DMS114 treated with DMSO at 0.1 percent for 48 hours (cell line): Measurements from ENCODE around the gene IHH.
A peak's percentile ranks its signal among the peaks of the same experiment; 100 is the strongest.

Experiments
- DNase-seq: peaks from one replicate; lab custom pipeline; 2025; ENCODE audit not compliant: unreplicated experiment; lab: John Stamatoyannopoulos, UW

IHH gene

DNA sequence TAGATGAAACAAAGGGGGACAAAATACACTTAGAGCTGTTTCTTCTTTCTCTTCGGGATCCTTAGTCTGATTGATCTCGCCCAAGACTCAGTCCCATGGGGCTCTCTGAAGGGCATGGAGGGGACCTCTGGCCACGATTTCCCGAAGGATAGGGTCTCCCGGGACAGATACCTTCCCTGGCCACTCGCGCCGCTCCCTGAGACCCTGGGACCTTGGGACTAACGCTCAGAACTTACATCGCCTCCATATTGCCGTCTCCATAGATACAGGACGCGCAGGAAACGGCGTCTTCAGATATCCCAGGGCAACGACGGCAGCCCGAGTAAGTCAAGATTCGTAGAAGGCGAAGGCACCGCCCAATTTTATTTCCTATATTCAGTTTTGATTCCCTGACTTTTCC, 19.5 kb downstream of the IHH start, which contains the start of gene CFAP65:
TSS of gene CFAP65 (minus strand) at position 265 of the 400 bp plus-strand sequence. CDS start 2,468 bp downstream, outside the sequence.
- DNase-seq, result peak; percentile 68

DNA sequence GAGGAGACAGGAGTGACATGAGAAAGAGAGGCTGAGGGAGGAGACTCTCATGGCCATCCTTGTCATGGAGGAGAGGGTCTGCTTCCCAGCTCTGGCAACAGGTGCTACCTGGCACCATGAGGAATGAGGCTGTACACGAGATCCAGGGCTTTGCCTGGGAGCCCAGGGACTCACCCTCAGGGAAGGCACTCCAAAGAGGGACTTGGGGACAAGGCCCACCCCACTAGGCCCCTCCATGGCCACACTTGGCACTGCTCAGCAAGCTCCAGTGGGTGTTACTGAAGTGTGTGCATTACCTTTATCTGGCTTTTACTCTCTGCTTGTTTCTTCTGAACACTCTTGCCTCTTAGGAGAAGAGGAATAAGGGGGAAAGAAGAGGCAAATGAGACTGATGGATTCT, 22.1 kb downstream of the IHH start:
- DNase-seq, result no peak

DNA sequence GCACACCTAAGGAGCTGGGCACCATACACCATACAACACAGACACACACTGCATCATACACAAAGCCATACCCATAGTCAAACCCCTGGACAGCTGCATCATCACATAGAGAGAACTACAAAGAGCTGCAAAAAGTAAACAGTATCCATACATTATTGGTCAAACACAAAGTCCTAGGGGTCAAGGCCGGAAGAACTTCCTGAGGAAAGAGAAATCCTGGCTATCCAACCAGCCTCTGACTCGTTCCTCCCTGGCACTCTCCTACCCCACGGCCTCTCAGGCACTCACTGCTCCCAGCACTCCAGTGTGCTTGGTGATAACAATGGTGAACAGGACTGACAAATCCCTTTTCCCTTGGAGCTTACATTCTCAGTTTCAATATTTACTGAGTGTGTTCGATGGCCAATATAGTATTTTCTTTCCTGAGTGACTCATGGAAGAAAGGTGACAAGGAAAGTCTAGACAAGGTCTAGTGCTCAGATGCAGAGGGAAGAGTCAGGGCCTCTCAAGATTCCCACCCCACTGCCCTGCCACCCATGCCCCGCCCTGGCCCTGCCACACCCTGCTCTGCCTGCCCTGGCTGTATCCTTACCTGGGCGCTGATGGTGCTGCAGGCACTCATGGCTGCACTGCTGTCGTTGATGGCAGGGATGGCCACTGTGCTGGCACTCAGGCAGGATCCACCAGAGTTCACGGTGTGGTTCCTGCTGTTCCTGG, 22.8 kb downstream of the IHH start:
- DNase-seq, result no peak

DNA sequence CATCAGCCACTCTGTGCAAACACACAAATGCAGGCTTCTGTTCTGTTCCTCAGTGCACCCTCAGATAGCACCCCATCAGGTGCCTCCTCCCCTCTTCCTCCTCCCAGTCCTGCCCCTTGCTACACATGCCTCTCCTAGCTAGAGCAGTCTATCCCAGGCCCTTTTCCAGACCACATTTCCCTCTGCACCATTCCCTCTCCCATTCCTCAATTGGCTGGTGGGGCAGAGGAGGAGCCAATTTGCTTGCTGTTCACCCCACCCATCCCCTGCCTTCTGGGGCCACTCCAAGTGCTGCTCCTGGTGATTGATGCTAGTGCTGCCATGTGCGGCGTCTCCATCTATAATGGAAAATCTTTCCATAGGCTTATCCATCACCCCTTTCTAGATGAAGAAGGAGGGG, 24.8 kb downstream of the IHH start:
- no peak for DNase-seq

DNA sequence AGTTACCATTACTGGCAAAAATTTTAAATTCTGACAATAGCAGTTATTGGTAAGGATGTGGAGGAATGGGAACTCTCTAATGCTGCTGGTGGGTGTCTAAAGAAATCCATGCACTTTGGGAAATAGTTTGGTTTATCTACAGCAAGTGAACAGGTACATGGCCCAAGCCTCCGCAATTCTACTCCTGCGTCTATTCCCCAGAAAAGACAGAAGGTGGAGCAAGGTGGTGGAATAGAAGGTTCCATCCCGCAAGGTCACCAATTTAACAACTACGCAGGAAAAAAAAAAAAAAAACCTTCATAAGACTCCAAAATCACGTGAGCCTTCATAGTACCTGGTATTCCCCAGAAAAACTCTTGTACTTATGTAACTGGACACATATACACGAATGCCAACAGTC, 25.9 kb downstream of the IHH start:
- DNase-seq, result no peak

DNA sequence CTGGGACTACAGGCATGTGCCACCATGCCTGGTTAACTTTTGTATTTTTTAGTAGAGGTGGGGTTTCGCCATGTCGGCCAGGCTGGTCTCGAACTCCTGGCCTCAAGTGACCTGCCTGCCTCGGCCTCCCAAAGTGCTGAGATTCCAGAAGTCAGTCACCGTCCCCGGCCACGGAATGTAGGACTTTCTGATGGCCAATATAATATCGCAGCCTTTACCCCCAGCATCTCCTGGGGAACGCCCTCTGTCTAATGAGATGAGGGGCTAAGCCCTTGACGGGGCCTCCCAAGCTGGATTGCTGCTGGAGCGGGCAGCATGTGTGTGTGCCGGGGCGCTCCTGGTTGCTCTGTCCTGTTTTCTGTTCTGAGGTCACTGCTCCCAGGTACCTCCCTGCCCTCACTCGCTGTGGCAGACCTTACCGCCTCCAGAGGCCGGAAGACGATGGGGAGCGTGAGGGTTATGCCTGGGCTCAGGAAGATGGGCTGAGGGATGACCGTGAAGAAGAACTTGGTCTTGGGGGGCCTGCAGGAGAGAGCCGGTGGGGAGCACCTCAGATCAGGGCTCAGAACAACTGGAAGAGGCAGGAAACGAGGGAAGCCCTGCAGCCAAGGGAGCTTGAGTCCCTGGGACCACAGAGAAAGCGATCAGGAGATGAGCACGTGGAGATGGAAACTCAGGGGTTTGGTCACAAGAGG, 28.5 kb downstream of the IHH start:
- DNase-seq, result no peak

DNA sequence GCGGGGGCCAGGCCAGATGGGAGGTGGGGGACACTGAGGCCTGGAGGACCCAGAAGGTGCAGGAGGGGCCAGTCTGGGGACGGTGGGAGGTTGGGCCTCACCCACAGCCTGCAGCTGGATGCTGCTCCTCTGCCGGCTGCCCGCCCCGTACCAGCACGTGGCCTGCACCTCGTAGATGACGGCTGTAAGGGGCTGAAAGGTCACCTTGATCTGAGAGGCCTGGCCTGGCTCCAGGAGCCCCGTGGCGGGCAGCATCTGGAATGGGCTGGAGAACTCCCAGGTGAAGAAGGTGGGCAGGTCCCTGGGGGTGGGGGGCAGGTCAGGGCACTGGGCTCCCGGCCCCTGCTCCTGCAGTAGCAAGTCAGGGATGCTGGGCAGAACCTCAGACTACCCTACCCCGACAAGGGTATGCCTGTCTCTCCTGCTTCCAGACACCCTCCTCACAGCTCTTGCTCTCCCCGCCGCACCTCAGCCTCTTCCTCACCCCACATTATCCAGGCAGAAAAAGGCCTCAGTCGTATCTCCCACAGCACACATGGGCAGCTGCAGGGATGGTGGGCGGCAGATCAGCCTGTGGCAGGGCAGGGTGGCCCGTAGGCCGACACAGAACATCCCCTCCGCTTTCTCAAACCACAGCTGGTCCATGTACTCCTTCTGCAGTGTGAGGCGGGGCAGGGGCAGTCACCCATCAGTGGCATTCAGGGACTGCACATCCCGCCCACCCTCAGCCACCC, 29.5 kb downstream of the IHH start:
- DNase-seq, result no peak

DNA sequence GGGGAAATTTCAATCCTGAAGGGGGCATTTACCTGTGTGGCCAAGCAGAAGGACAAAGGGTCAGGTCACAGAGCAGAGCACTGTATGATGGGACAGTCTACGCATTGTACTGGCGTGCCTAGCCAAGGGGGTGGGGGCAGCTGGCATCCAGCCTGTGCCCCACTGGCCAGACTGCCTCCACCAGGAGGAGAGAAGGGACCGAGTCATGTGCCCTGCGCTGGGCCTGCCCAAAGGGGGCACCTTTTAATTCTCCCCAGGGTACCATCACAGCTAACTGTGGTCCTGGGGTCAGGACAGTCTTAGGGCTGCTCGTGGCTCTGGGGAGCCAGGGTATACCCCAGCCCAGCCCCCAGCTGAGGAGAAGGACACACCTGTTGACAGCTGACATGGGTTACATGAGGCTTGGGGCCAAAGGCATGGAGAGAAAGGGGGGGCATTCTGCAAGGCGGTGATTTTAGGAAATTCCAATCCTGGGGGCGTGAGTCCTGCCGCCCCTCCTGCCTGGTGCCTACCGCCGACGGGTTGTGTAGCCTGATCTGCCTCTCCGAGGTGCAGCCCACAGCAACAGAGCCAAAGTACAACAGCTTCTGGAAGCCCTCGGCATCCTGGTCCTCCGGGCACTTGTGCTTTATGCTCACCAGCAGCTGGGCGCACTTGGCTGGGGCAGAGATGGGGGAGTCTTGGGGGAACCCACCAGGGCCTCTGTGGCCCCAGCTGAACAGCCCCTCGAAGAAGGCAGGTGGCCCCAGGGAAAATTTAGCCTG, 30.4 kb downstream of the IHH start:
- no peak for DNase-seq

DNA sequence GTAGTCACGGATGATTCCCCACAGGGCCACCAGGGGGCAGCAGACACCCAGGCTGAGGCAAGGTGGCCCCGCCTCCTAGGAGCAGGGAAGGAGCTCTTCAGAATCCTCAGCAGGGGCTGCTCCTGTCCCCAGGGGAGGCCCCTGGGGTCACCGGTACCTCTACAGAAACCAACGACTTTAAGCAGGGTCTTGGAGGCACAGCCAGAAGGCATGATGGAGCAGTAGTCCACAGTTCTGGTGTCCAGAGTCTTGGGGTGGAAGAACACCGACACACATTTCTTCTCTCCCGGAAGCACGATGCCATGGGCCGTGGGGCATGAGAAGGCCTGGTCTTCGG, 30.9 kb downstream of the IHH start:
- DNase-seq, result peak; percentile 53

DNA sequence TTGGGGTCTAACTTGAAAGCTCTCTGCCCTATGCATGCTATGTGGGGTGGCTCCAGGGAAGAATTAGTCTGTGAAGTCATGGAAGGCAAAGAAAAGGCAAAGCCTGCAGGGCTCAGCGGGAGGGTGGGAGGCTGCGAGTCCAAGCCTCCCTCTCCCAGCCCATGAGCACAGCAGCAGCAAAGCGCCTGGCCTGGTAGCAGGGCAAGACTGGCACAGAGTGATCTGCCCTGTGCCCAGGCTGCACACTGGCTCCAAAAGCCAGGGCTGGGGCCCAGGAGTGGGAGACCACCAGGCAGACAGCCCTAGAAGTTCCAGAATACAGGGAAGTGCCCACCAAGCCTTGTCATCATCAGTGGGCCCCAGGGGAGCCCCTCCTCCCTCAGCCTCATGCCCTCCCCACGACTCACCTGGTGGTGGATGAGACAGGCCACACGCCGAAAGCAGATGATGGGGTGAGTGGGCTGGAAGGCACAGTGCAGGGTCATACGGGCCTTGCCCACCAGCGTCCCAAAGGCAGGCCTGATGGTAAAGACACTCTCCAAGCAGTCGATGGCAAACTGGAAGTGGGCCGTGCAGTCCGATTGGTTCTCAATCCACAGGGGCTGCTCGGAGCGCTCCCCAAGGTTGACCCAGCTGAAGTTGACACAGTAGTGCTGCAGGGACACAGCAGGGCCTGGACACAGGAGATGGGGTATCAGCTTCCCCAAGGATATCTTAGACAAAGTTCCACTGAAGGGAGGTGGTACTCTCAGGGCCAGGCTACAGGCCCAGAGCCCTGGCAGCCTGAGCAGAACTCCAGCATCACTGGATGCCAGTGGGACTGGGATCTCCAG, 31.5 kb downstream of the IHH start:
- no peak for DNase-seq

DNA sequence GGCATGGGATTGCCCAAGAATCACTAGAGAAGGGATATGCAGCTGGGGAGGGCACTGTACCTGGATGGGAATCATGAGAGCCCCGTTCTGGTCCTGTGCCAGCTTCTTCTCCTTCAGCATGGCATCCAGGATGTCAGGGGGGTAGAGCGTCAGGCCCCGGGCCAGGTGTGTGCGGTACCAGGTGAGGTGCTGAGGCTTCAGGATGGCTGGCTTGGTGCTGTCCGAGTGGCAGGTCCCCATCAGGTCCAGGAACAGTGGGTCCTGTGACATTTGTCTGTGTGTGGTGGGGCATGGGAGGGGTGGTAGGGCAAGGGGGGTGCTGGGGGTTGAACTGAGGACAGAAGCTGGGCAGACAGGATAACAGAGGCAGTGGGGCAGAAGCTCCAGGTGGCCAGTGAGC, 32.6 kb downstream of the IHH start:
- DNase-seq, result no peak

DNA sequence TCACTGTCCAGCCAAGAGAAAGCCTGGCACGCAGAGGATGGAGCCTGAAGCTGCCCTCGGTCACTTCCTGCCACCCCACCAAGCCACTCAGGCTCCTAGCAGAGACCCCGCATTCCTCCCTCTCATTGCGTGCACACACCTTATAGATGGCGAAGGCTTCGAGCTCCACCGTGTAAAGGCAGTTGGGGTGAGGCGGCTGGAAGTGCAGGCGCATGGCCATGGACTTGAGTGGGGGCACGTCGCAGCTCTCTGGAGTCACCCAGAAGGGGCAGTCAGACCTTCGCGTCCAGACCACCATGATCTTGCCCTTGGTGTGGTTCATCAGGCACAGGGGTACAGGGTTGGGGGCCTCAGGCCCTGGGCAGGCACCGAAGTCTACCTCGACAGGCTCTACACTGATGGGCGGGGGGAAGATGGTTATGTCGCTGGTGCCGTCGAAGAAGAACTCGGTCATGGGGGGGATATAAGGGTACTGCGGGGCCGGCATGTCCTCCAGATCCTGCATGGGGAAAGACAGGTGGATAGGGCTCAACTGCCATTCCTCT, 33.1 kb downstream of the IHH start:
- no peak for DNase-seq

DNA sequence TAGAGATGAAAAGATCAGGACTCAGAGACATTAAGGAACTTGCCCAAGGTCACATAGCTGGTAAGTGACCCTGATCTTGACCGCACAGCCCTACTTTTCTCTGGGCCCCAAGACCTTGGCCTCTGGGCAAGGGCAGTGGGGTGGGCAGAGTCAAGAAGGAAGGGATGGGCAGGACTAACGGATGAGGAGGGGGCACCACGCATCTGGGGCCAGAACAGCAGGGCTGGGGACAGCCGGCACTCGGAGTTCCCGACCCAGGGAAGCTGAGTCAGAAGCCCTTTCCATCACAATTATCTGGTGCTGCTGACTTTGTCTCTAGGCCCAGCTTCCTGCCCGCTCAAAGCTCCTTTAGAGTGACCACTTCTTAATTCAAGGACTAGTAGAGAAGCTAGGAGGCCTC, 33.8 kb downstream of the IHH start:
- DNase-seq, result no peak

DNA sequence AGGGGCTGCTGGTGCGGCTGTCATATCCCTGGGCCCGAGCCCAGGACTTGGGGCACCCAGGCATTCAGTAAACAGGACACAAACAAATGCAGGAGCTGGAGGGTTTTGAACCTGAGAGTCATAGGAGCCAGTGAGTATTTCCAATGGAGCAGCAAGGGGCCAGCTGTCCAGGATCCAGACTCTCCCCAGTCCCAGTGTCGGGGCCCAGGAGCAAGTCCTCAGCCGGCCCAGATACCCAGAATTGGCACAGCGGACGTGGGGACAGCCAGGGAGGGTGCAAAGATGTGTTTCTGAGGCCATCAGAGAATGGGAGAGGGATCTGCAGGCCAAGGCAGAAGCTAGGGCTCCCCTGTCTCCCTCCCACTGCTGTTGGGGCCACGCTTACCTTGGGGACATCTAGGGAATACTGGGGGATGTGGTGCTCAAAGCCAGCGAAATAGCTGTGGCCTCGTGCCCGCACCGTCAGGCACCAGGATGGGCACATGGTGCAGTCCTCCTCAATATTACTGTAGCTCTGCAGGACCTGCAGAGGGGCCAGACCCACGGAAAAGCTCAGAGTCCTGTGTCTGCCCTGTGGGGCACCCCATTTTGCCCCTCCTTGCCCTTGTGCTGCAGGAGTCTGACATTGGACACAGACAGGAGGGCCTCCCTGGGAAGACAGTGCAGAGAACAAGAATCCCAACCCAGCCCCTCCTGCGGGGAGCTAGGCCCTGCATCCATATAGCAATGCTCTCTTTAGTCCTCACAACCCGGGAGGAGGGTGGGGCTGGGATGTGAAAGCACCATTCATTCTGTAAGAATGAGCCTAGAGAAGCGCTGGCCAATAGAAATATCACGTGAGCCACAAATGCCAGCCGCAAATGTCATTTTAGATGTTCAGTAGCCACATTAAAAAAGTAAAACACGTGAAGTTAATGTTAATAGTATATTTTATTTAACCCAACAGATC, 34.8 kb downstream of the IHH start:
- no peak for DNase-seq

DNA sequence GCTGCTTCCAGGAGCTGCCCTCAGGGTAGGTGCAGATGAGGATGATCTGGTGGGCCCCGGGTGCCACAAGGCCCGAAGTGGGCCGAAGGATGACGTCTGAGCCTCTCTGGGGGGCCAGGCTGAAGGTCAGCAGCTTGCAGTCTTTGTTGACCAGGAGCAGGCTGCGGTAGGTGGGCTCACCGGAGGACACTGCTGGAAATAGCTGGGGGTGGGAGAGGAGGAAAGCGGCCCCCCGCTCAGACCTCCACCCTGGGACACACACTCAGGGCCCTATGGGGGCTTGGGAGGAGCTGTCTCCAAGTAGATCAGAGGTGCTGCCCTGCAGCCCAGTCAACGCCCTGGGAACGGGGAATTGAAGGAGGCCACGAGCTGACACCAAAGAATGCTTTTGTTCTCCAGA, 36.7 kb downstream of the IHH start:
- no peak for DNase-seq

DNA sequence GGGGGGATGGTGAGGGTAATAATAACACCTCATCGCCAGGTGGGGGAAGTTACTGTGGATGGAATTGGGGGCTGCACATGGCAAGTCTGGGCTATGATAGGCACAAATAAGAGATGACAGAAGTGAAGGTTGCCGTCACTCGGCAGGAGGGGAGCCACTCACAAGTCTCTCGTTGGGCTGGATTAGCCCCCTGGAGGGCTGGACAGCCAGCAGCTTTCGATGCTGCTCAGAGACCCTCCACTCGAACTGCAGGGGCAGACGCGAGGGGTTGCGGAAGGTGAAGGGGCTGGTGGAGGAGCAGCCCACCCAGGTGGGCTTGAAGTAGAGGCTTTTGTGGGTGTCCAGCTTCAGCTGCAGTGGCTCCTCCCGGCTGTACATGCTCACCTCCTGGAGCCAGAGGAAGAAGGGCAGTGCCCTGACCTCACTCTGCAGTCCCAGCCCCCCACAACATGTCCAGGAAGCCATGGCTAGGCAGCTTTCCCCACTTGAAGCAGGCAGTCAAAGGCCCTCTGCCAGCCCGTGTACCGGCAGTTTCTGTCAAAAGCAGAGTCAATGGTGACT, 37.6 kb downstream of the IHH start:
- no peak for DNase-seq

DNA sequence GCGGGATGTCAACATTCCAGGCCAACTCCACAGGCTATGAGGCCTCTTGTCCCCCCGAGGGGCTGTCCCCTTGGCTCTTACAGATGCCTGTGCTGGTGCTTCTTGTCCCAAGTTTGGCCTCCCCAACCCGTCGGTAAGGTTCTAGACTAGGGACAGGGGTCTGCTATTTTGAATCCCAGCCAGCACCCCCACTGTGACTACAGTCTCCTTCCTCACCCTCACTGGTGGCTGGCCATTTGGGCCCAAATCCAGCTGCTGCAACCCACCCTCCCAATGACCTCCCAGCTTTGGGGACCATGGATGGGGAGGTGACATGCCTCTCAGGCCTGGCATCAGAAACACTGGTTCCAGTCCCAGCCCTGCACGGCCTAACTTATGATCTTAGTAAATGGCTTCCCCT, 38.1 kb downstream of the IHH start:
- DNase-seq, result no peak

DNA sequence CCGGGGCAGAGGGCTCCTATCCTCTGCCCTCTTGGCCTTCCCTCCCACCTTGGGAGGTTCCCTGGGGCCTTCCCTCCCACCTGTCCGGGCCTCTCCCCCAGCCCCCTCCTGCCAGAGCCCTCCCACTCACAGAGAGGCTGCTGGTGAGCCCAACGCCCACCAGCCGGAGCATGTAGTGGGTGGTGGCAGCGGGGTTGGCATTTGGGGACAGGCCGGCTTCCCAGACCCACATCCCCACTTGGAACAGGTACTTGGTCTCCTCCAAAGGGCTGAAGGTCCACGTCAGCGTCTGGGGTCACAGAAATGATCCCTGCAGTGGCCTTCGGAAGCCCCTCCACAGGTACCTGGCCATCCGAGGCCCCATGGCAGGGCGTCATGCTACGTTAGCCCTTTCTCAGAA, 38.7 kb downstream of the IHH start:
- no peak for DNase-seq

DNA sequence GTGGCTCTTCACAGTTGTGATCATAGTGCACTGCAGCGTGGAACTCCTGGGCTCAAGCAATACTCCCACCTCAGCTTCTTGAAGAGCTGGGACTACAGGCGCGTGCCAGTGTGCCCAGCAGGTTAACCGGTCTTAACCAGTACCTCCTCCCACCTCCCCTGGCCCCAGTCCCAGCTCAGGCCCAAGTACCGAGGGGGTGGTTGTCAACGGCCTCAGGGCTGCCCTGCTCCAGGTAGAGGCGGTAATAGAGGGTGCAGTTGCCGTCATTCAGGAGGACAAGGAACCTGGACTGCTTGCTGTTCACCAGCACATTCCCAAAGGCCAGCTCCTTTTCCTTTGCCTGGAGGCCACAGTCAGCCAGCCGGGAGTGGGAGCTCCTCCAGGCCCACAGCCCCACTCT, 39.1 kb downstream of the IHH start:
- DNase-seq, result no peak
